HG03135 (cell line): ENCODE measurements around the gene NALCN.

Experiments
- ATAC-seq: cut with Tn5 transposase; IDR thresholded peaks from one replicate; pipeline ENCODE4 v1.9.1; 2021; ENCODE audit warnings: mild to moderate bottlenecking, moderate library complexity; ENCODE audit not compliant: unreplicated experiment

The NALCN gene

DNA sequence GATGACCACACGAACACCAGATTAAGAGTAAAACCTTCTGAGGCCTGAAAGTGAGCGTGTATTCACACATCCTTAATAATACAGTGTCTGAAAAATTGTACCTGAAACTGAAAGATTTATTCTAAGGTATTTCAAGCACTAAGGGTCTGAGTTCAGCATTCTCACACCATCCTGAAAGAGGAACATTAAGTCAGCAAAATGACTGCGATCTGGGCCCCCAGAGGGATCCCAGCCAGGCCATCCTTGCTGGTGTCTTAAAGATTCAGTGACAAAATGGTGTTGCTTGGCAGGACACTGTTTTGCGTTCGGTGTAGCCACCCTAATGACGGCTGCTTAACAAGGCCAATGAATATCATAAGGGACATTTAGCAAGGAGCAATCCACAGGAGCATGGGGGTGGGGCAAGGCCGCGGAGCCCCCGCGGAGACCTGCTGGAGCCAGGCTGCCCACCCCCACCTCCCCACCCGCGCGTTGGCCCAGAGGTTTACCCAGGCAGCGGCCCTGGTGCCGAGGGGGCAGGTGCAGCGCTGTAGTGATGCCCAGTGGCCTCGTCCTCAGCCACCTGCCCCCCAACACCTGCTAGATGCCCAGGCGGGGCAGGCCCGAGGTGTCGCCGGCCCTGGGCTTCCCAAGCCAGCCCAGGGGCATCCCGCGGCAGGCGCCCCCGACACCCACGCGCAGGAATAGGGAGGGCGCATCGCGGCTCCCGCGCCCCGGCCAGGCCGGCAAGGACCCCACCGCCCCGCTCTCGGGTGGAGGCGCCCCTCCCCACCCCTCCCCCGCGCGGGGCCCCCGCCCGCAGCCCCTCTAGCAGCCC lies 742 bp downstream of the NALCN start:
- ATAC-seq: no peak

GRCh38 chr13:101412076-101412475 lies 4.2 kb downstream of the NALCN start:
- no peak for ATAC-seq

- no peak for ATAC-seq
Observed at GRCh38 chr13:101408992-101409656, 7.2 kb downstream of the NALCN start.

GRCh38 chr13:101408154-101408553 lies 8.2 kb downstream of the NALCN start:
- no peak for ATAC-seq

DNA sequence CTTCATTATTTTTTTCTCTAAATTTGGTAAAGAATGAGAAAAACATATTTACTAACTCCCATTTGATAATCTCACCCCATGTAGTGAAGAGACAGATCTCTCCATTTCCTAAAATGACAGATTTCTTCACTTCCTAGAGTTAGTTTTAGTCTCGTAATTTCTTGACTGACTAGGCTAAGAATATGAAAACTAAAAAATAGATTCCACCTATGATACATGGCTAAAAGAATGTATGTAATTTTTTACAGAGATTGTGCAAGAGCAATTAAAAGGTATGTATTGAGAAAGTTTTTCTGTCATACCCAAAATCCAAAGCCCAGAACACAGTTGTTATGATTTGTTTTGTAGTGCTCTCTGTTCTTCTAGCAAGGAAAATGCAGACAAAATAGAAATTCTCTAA lies 9.5 kb downstream of the NALCN start:
- no peak for ATAC-seq

DNA sequence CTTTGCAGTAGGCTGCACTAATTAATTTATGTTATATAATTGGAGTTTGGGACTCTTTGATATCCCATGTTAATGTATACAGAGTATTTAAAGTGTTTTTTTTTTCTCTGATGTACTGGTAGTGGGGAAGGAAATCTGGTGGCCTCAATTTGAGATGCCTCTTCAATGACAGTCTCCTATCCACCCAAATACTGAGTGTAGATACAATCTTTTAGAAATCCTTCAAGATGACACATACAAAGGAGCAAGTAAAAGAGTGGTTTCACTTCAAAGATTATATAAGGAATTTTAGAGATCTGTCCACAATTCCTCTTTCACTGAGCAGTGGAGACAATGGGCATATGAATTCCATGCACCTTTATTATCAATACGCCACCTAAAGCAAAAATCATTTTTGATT lies 15.1 kb downstream of the NALCN start:
- no peak for ATAC-seq

DNA sequence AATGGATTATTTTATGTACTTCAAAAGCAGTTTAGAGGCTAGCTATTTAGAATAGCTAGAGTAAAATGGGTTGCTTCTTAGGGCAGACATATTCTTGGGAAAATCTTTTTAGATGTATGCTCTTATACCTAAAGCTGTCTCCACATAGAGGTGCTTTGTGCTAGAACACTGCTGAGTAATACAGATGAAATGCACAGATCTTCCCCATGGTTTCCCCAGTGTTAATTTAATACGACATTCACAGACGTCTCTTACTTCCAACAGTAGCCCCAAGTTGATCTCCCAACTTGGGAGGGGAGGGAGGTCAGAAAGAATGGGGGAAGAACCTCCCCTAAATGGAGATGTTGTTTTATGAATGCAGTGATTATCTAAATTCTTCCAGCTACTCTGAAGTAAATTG lies 16.9 kb downstream of the NALCN start:
- ATAC-seq: no peak

GRCh38 chr13:101398920-101399319 lies 17.4 kb downstream of the NALCN start:
- ATAC-seq: no peak

- ATAC-seq: no peak
Observed at GRCh38 chr13:101398191-101398590, 18.1 kb downstream of the NALCN start.

GRCh38 chr13:101397742-101398141 lies 18.6 kb downstream of the NALCN start:
- ATAC-seq: no peak

GRCh38 chr13:101394605-101395004 lies 21.7 kb downstream of the NALCN start:
- no peak for ATAC-seq

- no peak for ATAC-seq
Observed at GRCh38 chr13:101393140-101393539, 23.2 kb downstream of the NALCN start.

DNA sequence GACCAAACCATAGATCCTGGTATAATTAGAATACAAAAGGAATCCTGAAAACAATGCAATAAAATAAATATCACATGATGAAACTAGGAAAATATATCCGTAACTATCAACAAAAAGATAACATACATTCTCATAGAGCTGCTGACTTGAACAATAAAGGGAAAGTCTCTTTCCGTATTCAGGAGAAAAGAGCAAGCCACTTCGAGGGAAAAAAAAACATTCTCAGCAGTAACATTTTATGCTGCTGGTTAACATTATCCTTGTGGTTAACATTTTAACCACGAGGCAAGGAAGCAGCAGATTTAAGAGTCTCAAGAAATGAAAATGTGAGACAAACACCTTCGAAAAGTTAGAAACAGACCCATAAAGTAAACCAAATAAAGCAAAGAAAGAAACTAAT lies 25.8 kb downstream of the NALCN start:
- no peak for ATAC-seq

GRCh38 chr13:101384929-101385328 lies 31.4 kb downstream of the NALCN start:
- ATAC-seq: no peak

DNA sequence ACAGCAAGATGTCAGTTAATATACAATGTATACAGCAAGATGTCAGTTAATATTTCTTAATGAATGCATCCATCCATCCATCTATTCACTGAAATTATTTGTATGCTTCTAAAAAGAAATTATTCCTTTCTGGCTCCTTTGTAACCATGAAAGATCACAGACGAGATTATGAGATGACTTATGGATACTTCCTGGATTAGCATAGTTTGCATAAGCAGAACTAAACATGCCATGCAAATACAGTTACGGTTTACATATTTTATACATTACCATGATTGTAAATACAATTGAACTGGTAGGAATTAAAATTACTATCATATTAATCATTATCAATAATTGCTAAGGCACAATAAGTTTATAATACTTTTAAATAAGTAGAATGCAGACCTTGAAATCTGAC lies 32.7 kb downstream of the NALCN start:
- ATAC-seq: no peak

DNA sequence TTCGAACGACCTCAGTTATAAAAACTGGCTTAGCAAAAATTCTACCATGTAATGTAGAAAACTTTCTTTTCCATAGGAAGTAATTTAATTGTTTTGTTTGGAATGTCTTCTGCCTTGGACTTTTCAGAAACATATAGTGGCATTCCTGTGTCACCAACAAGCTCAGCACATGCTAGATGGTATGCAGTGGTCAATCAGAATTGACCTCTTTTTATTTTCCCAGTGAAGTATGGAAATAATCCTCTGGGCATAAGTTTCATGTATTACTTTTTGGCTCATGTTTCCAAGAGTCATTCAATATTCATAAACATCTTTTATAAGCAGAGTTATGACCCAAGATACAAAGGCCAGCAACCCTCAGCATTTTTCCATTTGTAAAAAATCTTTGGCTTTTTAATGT lies 33.6 kb downstream of the NALCN start:
- ATAC-seq: no peak

DNA sequence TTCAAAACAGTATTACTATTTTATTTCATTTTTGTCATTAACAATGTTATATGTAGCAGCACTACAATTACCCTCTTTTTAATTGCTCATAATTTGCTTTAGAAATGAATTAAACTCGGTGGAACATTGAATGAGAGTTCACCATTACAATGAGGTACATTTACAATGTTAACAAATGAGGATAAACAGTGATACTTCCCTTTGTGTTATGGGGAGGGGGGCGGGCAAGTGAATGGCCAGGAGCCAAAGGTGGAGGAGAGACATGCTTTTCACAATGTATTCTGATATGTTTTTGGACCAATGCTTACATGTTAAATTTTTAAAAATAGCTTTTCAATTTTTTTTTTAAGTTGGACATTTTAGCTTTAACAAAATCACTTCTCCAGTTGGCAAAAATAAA lies 34.2 kb downstream of the NALCN start:
- ATAC-seq: no peak

DNA sequence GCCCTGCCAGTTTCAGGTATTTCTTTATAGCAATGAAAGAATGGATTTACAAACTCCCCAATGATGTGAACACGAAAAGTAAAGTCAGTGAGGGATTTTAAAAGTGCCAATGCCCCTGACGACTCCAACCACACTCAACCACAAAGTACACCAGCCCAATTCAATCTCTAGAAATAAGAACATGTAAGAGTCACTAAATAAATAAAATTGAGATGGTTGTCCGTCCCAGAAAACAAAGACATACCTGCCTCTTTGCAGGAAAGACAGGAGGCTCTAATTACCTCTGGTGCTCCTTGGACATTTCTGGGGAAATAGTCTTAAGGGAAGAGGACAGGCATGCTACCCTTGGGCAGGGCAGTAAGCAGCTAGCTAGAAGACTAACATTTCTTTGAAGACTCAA lies 55.8 kb downstream of the NALCN start:
- no peak for ATAC-seq

GRCh38 chr13:101354895-101355294 lies 61.4 kb downstream of the NALCN start:
- ATAC-seq: no peak

GRCh38 chr13:101346942-101347728 lies 69.2 kb downstream of the NALCN start:
- ATAC-seq: no peak

- no peak for ATAC-seq
Observed at GRCh38 chr13:101346161-101346560, 70.1 kb downstream of the NALCN start.
